Activated gamma-delta T cell treated with anti-CD3 and anti-CD28 coated beads, Interleukin-2, amount 50 U/mL, for 16 hours (primary cell): ENCODE results near the gene LRPPRC.
"Not testable (repeated sequence)": the region's sequence is repeated elsewhere in the genome, so short reads cannot be mapped to it uniquely, and the experiment has no call there.

Experiments used
- DNase-seq: peaks from one replicate; pipeline ENCODE4 v3.0.0-alpha.2; 2020; ENCODE audit warnings: low read depth

The LRPPRC gene

DNA sequence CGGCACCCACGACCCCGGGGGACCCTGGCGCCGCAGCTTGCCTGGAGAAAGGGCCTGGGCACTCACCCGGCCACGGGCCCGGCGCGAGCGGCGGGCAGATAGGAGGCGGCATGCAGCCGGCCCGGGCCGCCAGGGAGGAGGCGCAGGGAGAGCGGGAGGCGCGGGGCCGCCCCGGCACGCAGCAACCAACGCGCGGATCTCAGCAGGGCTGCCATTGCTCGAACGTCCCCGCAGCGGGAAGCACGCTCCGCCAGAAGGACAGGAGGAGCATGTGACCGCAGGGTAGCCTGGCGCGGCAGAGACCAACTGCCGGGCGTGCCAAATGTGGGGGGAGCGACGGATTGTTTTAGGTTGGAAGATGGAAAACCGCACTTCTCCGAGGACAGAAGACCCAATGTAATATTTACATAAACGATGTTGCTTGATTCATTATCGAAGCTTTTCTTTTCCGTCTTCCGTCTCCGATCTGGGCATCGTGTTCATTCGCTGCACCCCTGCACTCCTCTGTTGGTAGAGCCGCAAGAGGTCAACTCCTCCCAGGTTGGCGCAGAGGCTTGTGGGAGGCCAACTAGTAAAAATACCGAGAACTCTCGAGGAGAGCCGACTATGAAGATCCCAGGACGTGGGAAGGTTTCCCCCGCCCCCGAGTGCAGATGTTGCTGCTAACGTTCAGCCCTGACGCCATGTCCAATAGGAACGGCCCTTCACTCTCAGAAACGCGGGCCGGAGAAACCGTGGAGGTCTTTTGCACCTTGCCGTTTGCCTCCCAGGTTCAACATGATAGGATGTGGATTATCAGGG is at the start of gene LRPPRC:
Gene LRPPRC, minus strand, starts transcription at position 257 of the 801 bp plus-strand sequence. Its CDS starts 42 bp downstream, at position 215.
- peak; percentile 83 for DNase-seq

- DNase-seq: no peak
Measured at GRCh38 chr2:44045061-44045460, 49.3 kb upstream of the LRPPRC start.

- peak; percentile 59 for DNase-seq
Measured at GRCh38 chr2:44044281-44044720, 48.5 kb upstream of the LRPPRC start.

GRCh38 chr2:44040365-44040764 is 44.6 kb upstream of the LRPPRC start:
- DNase-seq: no peak

- DNase-seq: no peak
Measured at GRCh38 chr2:44038277-44038676, 42.5 kb upstream of the LRPPRC start.

GRCh38 chr2:44037221-44037620 is 41.4 kb upstream of the LRPPRC start:
- no peak for DNase-seq

- no peak for DNase-seq
Measured at GRCh38 chr2:44033947-44034346, 38.2 kb upstream of the LRPPRC start.

GRCh38 chr2:44027076-44027475 is 31.3 kb upstream of the LRPPRC start:
- not testable (repeated sequence) for DNase-seq

GRCh38 chr2:44016282-44016681 is 20.5 kb upstream of the LRPPRC start:
- no peak for DNase-seq

DNA sequence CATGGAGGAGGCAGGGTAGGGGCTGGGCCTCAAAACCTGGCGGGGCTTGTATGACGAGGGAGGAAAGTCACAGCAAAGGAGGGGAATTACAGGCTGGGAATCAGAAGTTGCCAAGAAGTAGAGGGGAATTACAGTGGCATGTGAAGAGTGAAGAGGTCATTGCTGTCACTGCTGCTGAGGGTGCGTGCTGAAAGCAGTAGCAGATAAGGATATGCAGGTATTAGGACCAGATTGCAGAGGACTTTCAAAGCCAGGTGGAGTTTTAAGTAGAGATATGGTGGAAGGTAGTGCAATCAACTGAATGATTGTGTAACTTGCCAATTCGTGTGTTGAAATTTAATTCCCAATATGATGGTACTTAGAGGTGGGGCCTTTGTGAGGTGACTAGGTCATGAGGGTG is 19.4 kb upstream of the LRPPRC start:
- no peak for DNase-seq

- not testable (repeated sequence) for DNase-seq
Measured at GRCh38 chr2:44013205-44013604, 17.4 kb upstream of the LRPPRC start.

- DNase-seq: no peak
Measured at GRCh38 chr2:44010266-44010665, 14.5 kb upstream of the LRPPRC start.

DNA sequence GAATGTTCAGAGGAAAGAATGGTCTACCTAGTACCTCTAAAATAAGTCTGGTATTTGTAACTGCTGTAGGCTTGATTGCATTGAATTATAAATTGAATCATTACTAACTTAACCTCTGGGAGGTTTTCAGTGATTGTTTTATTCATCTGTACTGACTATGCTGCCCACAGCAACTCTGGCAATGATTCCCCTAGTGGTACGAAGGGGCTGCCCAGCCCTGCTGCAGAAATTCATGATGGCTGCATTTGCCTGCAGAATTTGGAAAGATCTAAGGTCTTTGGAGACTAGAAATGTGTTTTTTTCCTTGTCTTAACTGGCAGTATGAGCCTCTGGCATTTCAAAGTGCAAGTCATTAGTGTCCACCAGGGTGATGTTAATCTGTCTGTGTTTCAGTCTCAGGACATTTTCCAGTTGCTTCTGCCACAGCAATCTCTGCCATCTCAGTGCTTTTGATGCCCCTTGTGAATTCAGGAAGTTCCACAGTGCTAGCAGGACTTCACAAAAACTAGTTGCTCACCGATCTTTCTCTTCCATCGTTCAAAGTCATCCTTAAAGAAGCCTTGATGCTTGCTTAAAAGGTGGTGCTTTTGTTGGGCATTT is 13.4 kb upstream of the LRPPRC start:
- no peak for DNase-seq

DNA sequence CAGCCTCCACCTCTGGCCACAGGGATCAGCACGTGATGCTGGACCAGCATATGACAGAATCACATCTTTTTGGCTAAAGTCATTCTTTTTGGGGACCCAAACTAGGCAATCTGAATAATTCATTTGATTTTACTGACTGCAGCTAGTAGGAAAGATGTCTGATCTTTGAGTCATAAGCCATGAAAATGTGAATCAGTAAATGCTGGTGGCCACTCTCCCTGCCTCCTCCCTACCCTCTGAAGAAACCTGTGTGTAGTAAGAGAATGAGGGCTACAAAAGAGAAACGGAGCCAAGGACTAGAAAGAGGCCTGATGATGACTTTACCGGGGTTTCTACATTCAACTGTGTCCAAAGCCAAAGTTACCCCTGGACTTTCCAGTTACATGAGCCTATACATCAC is 10.1 kb upstream of the LRPPRC start:
- DNase-seq: no peak

GRCh38 chr2:44004735-44005602 is 9.2 kb upstream of the LRPPRC start:
- no peak for DNase-seq

GRCh38 chr2:44001716-44002115 is 5.9 kb upstream of the LRPPRC start:
- no peak for DNase-seq

DNA sequence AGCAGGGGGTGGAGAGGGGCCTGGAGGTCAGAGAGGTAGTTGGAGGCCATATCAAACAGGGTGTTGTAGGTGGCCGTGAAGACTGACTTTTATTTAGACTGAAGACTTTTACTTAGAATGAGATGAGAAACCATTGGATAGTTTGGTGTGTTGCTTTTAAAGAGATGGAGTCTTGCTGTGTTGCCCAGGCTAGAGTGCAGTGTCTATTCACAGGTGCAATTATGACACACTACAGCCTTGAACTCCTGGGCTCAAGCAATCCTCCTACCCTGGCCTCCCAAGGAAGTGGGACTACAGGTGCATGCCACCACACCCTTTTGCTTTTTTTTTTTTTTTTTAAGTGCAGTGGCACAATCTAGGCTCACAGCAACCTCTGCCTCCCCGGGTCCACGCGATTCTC is 2.5 kb upstream of the LRPPRC start:
- DNase-seq: no peak

- no peak for DNase-seq
Measured at GRCh38 chr2:43993437-43993836, 2.4 kb downstream of the LRPPRC start.

GRCh38 chr2:43989545-43989944 is 6.2 kb downstream of the LRPPRC start:
- DNase-seq: no peak

DNA sequence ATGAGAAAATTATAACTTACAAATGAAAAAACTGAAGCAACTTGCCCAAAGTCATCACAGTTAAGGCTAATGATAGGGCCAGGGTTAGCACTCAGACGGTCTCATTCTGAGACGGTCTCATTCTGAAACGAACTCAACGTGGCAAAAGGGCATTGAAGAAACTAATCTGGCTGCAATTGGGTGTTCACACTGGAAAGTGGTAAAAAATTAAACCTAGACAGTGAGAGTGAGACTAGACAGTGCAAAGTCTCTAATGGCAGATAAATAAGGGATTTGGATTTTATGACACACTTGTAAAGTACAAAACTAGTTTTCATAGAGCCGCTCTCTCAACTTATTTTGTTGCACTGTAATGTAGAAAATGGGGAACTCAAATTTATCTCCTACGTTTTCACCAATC is 9.2 kb downstream of the LRPPRC start:
- no peak for DNase-seq

- DNase-seq: no peak
Measured at GRCh38 chr2:43985359-43985758, 10.4 kb downstream of the LRPPRC start.

DNA sequence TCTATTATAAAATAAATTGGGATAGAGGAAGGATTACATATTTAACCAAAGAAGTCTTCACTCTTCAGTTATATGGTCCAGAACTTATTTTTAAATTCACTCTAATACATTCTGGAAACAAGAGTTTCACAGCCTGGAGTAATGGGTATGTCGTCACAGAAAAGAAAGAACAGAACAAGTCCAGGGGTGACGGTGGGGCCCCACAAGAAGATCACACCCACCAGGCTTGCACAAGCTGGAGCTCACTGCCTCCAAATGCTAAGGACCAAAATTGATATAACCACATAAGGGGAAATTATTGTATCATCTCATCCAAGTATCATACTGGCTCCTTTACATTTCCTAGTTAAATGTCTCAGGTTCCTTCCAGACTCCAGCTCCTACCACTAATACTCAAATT is 11.3 kb downstream of the LRPPRC start:
- no peak for DNase-seq

DNA sequence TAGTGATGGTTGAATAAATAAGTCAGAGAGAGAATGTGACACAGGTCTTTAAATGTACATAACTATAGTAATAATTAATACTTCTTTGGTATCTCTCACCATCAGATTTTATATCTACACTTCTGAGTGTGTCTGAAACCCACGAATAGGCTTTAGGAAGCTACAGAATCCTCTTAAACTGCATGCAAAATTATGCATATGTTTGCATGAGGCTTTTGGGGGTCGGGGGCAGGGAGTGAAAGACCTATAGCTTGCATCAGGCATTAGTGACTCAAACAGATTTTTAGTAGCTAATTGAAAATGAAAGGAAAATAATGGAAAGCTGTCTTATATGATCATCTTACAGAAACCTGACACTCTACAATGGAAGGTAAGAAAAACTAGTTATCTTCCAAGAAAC is 14.9 kb downstream of the LRPPRC start:
- DNase-seq: no peak
